Vagina (tissue), 2 donors: ENCODE measurements around the gene RAB44. TPM values are rescaled to one million over a fixed set of nuclear protein-coding genes. Genes with fewer than 3 reads are reported as not detected.

Experiments used
- DNase-seq, 2 donors: peaks; one replicate each; pipeline ENCODE4 v3.0.0-alpha.2; 2017; ENCODE audit errors: extremely low spot score in 2 of 2
- H3K27ac ChIP-seq: fragments of 200-600 bp; sonication (generic); one replicate; pipeline ENCODE4 v1.5.1; 2019
- H3K27me3 ChIP-seq: fragments of 200-600 bp; sonication (generic); one replicate; pipeline ENCODE4 v1.5.1; 2019
- H3K36me3 ChIP-seq, 2 donors: fragments of 200-600 bp; sonication (generic); one replicate each; pipeline ENCODE4 v1.5.1; 2017 to 2019
- H3K4me1 ChIP-seq: fragments of 200-600 bp; sonication (generic); one replicate; pipeline ENCODE4 v1.5.1; 2019
- H3K4me3 ChIP-seq, 2 donors: fragments of 200-600 bp; sonication (generic); 1 replicate in 1 of 2; 2 replicates in 1 of 2; pipeline ENCODE4 v1.5.1; 2016 to 2019
- H3K9me3 ChIP-seq: fragments of 200-600 bp; sonication (generic); one replicate; pipeline ENCODE4 v1.5.1; 2019
- CTCF ChIP-seq, 3 experiments: fragments of 450-650 bp in 2 of 3; fragments of 200-600 bp in 1 of 3; sonication (generic) in 1 of 3; IDR thresholded peaks; one replicate each; pipeline ENCODE4 v1.5.1; 2017 to 2019; ENCODE audit warnings: antibody characterized with exemption in 3 of 3, mild to moderate bottlenecking in 2 of 3, moderate library complexity in 2 of 3
- POLR2A ChIP-seq, 2 donors: fragments of 450-650 bp; IDR thresholded peaks; one replicate each; pipeline ENCODE4 v1.6.1; 2017; ENCODE audit warnings: antibody characterized with exemption in 2 of 2, mild to moderate bottlenecking in 2 of 2, moderate library complexity in 2 of 2
- POLR2AphosphoS5 ChIP-seq, 2 donors: sonication (generic); formaldehyde crosslinking; IDR thresholded peaks; one replicate each; pipeline ENCODE4 v1.9.0; 2017; ENCODE audit warnings: antibody characterized with exemption in 2 of 2, mild to moderate bottlenecking in 2 of 2, low read depth in 1 of 2; ENCODE audit not compliant: insufficient read depth in 1 of 2
- intact Hi-C: fragments of 100-400 bp; cut with DNase I; formaldehyde crosslinking; loops from one replicate; pipeline ENCODE4 v1.15.1; 2023
- total RNA-seq: library from RNA; depleted of rRNA; stranded (reverse); fragments of >200 nt; gene quantifications from one replicate; pipeline ENCODE4 v1.2.3, GENCODE V29; 2016

RAB44 gene
- total RNA-seq, 1 donor from 2014 or later = 0.49 TPM

DNA sequence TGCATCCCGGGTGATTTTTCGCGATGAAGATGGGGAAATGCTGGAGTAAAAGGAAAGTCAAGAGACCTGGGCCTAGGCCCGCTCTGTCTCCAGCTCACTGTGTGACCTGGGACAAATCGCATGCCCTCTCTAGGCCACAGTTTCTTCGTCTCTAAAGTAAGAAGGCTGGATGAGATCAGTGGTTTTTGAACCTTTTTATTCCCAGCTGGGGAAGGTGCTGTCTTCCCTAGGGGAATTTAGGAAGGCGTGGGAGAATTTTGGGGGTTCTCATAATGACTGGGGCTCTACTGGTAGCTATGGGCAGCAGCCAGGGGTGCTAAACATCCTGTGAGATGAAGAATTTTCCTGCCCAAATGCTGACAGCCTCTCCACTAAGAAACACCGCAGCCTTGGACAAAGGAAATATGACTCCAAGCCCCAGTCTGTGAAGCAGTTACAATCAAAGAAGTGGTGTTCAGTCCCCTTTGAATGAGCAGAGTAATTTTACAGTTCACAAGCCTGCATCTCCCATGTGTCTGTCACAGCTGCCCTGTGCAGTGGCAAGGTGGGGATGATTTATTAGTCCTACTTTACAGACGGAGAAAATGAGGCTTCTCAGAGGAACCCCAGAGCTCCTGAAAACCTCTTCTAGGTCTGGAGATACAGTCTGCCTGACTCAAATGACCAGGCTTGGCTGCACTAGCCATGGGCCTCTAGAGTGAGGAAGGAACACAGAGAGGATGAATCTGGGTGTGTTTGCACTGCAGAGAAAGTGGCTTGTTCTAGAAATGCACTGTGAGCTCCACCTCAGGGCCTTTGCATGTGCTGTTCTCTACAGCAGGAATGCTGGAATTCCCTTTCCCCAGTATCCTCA is 57.2 kb downstream of the RAB44 start:
- Histone ChIP-seq H3K4me1 (peaks cover 36% of the 10 kb centered on the region), H3K27ac (no peak overlapping the region), H3K9me3 (no peaks in the 10 kb centered on the region), H3K36me3 (peaks cover 0 to 4% of the 10 kb centered on the region in 2 donors), H3K4me3 (no peak overlapping the region), H3K27me3 (no peaks in the 10 kb centered on the region)
- intact Hi-C loops = loop anchor here (5.0 to 10.0 kb wide), 2 partner anchors 138 to 330 kb away; no protein-coding TSS in a partner anchor
- TF ChIP-seq CTCF (IDR thresholded peaks at IDR 0.05) = no peak
- no peak for TF ChIP-seq POLR2A (IDR thresholded peaks at IDR 0.05)
- DNase-seq = no peak

DNA sequence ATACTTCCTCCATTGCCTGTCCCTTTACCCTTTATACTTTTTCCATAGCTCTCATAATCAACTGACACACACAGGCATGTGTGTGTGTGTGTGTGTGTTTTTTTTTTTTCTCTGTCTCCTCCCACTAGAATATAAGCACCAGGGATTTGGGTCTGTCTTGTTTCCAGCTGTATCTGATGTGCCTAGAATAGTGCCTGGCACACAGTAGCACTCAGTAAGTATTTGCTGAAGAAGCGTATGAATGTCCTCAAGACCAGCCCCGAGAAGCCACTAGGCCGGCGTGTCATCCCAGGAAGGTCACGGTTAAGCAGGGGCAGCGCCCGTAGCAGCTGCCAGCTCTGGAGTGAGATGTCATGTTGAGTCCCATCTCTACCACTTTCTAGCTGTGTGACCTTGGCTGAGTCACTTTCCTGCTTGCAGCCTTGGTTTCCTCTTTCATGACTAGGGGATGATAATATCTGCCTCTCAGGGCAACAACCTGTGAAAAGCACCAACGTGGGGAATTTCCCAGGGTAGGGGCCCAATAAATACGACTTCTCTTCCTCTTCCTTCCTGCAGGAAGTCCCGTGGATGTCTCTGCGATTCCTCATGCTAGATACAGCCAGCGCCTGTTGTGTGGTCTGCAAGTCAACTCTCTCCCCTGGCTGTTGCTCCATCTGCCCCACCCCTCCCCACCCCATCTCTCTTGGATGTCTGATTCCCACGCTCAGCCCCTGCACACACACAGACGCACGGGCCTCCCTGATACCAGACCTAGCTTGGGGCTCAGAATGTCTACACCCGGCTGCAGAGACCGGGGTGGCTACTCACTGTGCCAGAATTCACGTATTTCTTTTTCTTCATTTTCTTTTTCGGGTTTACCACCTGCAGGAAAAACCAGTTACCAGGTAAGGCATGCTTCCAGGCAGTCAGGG is 58.1 kb downstream of the RAB44 start:
- no peaks in the 10 kb centered on the region for H3K36me3 ChIP-seq
- intact Hi-C loops = loop anchor here (5.0 to 10.0 kb wide), 2 partner anchors 138 to 331 kb away; no protein-coding TSS in a partner anchor
- peaks cover 36% of the 10 kb centered on the region for H3K4me1 ChIP-seq
- no peaks in the 10 kb centered on the region for H3K9me3 ChIP-seq
- TF ChIP-seq POLR2AphosphoS5 (IDR thresholded peaks at IDR 0.05; ENCODE audit: insufficient read depth in 1 of 2, low read depth in 1 of 2) (no peak), CTCF (IDR thresholded peaks at IDR 0.05) (no peak), POLR2A (IDR thresholded peaks at IDR 0.05) (no peak)
- DNase-seq = no peak
- H3K27ac ChIP-seq = peak overlapping the region; percentile 22
- H3K27me3 ChIP-seq = no peaks in the 10 kb centered on the region
- H3K4me3 ChIP-seq = no peak overlapping the region

GRCh38 chr6:36756786-36757185 is 59.2 kb downstream of the RAB44 start:
- TF ChIP-seq CTCF (IDR thresholded peaks at IDR 0.05) = no peak
- TF ChIP-seq POLR2AphosphoS5 (IDR thresholded peaks at IDR 0.05; ENCODE audit: insufficient read depth in 1 of 2, low read depth in 1 of 2) = no peak
- no peak for TF ChIP-seq POLR2A (IDR thresholded peaks at IDR 0.05)
- Histone ChIP-seq H3K4me3 (no peak overlapping the region), H3K36me3 (no peaks in the 10 kb centered on the region), H3K27ac (peak overlapping the region; percentile 22), H3K4me1 (peaks cover 36% of the 10 kb centered on the region), H3K27me3 (no peaks in the 10 kb centered on the region), H3K9me3 (no peaks in the 10 kb centered on the region)
- intact Hi-C loops = loop anchor here (5.0 to 10.0 kb wide), 2 partner anchors 139 to 332 kb away; no protein-coding TSS in a partner anchor
- DNase-seq = no peak

DNA sequence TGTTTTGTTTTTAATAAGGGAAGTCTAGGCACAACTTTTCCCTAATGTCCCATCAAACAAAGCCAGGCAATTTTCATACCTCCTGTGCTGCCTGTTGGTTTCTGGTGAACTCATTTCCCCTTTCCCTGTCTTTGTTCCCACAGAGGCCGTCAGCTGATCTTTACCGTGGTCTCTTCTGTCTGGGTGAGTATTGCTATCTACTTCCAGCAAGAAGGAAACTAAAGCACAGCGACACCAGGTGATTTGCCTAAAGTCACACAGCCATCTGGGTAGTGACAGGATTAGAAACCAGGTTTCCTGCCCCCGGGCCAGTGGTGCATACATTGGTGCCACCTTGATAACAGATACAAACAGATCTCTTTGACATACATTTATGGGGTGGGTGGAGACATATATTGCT is 59.6 kb downstream of the RAB44 start:
- intact Hi-C loops = loop anchor here (5.0 to 10.0 kb wide), 2 partner anchors 140 to 332 kb away; no protein-coding TSS in a partner anchor
- H3K4me3 ChIP-seq = no peak overlapping the region
- no peak overlapping the region for H3K27ac ChIP-seq
- H3K4me1 ChIP-seq = peaks cover 32% of the 10 kb centered on the region
- H3K9me3 ChIP-seq = no peaks in the 10 kb centered on the region
- DNase-seq = no peak
- no peaks in the 10 kb centered on the region for H3K27me3 ChIP-seq
- TF ChIP-seq CTCF (IDR thresholded peaks at IDR 0.05) = no peak
- no peak for TF ChIP-seq POLR2A (IDR thresholded peaks at IDR 0.05)
- TF ChIP-seq POLR2AphosphoS5 (IDR thresholded peaks at IDR 0.05; ENCODE audit: insufficient read depth in 1 of 2, low read depth in 1 of 2) = no peak
- no peaks in the 10 kb centered on the region for H3K36me3 ChIP-seq
